GM23338 (cell line): ENCODE results near the gene CDH4.

Source experiments
- CREB1 ChIP-seq: fragments of 250-450 bp; sonication (Bioruptor Pico); IDR thresholded peaks from 2 replicates; pipeline ENCODE4 v1.5.0; 2020; ENCODE audit warnings: low read depth, mild to moderate bottlenecking, moderate library complexity
- CTCF ChIP-seq, 2 experiments: fragments of 200-600 bp in 1 of 2; sonication (generic) in 1 of 2; conservative IDR thresholded peaks; 2 replicates each; pipeline versions ENCODE4 v1.5.1 to v1.6.1; 2016 to 2017; ENCODE audit warnings: antibody characterized with exemption in 2 of 2, low read depth in 2 of 2, mild to moderate bottlenecking in 2 of 2, moderate library complexity in 1 of 2
- EZH2 ChIP-seq: fragments of 200-600 bp; sonication (generic); IDR thresholded peaks from one replicate; pipeline ENCODE4 v1.8.0; 2017; ENCODE audit warnings: antibody characterized with exemption, mild to moderate bottlenecking, low read depth; ENCODE audit not compliant: unreplicated experiment
- EZH2phosphoT487 ChIP-seq: fragments of 200-600 bp; sonication (generic); IDR thresholded peaks from one replicate; pipeline ENCODE4 v1.8.1; 2018; ENCODE audit warnings: antibody characterized with exemption; ENCODE audit not compliant: unreplicated experiment
- POLR2AphosphoS5 ChIP-seq: IDR thresholded peaks from 2 replicates; pipeline ENCODE4 v1.6.1; 2016; ENCODE audit warnings: antibody characterized with exemption, low read depth
- REST ChIP-seq: IDR thresholded peaks from one replicate; pipeline ENCODE4 v1.6.1; 2018; ENCODE audit warnings: antibody characterized with exemption; ENCODE audit not compliant: unreplicated experiment
- STAT1 ChIP-seq: IDR thresholded peaks from one replicate; pipeline ENCODE4 v1.6.1; 2016; ENCODE audit warnings: antibody characterized with exemption; ENCODE audit not compliant: unreplicated experiment
- ZNF114 ChIP-seq: fragments of 250-450 bp; sonication (Bioruptor Pico); IDR thresholded peaks from 2 replicates; pipeline ENCODE4 v1.5.0; 2020; ENCODE audit warnings: mild to moderate bottlenecking, moderate library complexity
- ZNF331 ChIP-seq: fragments of 250-450 bp; sonication (Bioruptor Pico); IDR thresholded peaks from 2 replicates; pipeline ENCODE4 v1.5.0; 2020; ENCODE audit warnings: low read depth, mild to moderate bottlenecking, moderate library complexity

- TF ChIP-seq CTCF (conservative IDR thresholded peaks at IDR 0.05; ENCODE audit: low read depth in 2 of 2) (no peak), CREB1 (CRISPR knock-in tag) (no peak), REST (no peak), EZH2 (no peak), EZH2phosphoT487 (no peak), ZNF114 (CRISPR knock-in tag) (no peak), ZNF331 (CRISPR knock-in tag) (no peak), STAT1 (no peak), POLR2AphosphoS5 (no peak)
These were observed 78.4 kb downstream of the CDH4 start for GRCh38 chr20:61330441-61330840.
